ENCODE results near the gene SPTBN2. TPM values are rescaled to one million over a fixed set of nuclear protein-coding genes. Genes with fewer than 3 reads are reported as not detected.

Gene SPTBN2
- total RNA-seq, result 18.7 and 19.8 TPM in 2 replicates
- polyA plus RNA-seq, result 3.8 and 3.9 TPM in 2 replicates
- 4.9 and 5.0 TPM in 2 replicates for polyA plus RNA-seq (2011; cell fraction: cytosol; rRNA removed)
- 21.7 and 29.0 TPM in 2 replicates for polyA plus RNA-seq (2011; cell fraction: nucleus; rRNA removed)
- 15.1 and 17.2 TPM in 2 replicates for polyA plus RNA-seq (2012)
- polyA minus RNA-seq, result 6.6 and 13.0 TPM in 2 replicates
- 62.1 TPM for polyA minus RNA-seq (2011; cell fraction: cytosol; rRNA and poly(A)+ RNA removed)
- polyA minus RNA-seq (2011; cell fraction: nucleus; rRNA and poly(A)+ RNA removed), result 6.7 and 9.9 TPM in 2 replicates
- Bru-seq, nascent RNA, result percentile 39 among the genes with signal in this experiment
- BruChase-seq, experiment 1, labeled RNA remaining after a 6-hour chase, result percentile 54 among the genes with signal in this experiment
- BruChase-seq, experiment 2, labeled RNA remaining after a 2-hour chase, result percentile 47 among the genes with signal in this experiment
- long read RNA-seq, partial matches to known transcripts, result 12 of 19 reads
- long read RNA-seq, other reads (novel, unspliced or antisense), result 7 of 19 reads

DNA sequence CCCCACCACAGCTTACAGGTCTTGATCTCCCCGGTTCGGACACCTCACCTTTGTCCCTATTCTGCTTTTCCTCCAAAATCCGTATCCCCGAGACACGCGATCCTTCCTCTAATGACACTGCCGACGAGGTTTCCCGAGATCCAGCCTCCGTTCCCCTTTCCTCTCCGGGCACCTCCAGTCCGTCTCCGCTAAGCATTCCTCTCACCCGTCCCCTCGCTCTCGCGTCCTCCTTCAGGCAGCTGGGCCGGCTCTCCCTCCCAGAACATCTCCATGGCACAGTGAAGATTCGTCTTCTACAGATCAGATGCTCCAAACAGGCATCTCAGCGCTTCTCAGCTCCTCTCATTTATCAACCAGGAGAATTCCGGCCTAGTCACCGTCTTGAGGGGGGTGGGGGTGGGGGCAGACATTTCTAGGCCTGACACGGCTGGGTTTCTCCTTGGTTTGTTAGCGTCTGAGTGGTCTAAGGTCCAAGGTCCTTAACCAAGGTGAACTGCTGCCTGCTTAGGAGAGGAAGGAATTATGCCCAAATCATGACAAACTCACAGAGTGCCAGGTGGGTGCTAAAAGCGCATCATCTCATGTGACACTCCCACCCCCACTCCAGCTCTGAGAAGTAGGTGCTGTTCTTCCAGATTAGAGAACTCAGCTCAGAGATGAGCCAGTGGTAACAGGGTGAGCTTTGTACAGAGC is at the start of gene SPTBN2:
TSS of gene SPTBN2 (minus strand) at position 524 of the 693 bp plus-strand sequence. CDS start 7,976 bp downstream, outside the sequence.
- dilution Hi-C loops (cut with MboI; ENCODE audit: extremely low pct_ligation_motif_present, low sequenced_read_pairs), result no loop called here
- FAIRE-seq (no peak), DNase-seq (ENCODE audit: low read depth, low spot score) (no peak)
- no peaks in the 10 kb centered on the region for H4K20me1 ChIP-seq (replicated peaks; ENCODE audit: control insufficient read depth, extremely low read depth, insufficient read depth, low read length)
- no peaks in the 10 kb centered on the region for H3K9me3 ChIP-seq (replicated peaks; ENCODE audit: control insufficient read depth, insufficient read depth, low read length)
- intact Hi-C loops (cut with micrococcal nuclease), result no loop called here
- peak within 1 kb of the TSS in 2 of 3 experiments; percentile 19 to 42 for H3K4me3 ChIP-seq (replicated peaks in 1 of 3; ENCODE audit: insufficient read depth in 1 of 3, low read depth in 1 of 3, low read length in 3 of 3)
- H3K4me2 ChIP-seq (ENCODE audit: insufficient read depth, low read length), result no peak within 1 kb of the TSS
- H3K9me1 ChIP-seq (replicated peaks; ENCODE audit: control insufficient read depth, extremely low read depth, insufficient read depth, low read length), result no peaks in the 10 kb centered on the region
- POLR2A ChIA-PET, result no interaction called here
- no peaks in the 10 kb centered on the region for H3K79me2 ChIP-seq (ENCODE audit: control insufficient read depth, insufficient read depth, low read length)
- no TSS peak for BruUV-seq (replicated peaks)
- peaks cover 10 to 17% of the 10 kb centered on the region in 2 experiments for H3K27me3 ChIP-seq (ENCODE audit: control insufficient read depth in 2 of 2, insufficient read depth in 2 of 2, low read length in 2 of 2)
- no peak within 1 kb of the TSS for H3K27ac ChIP-seq (ENCODE audit: insufficient read depth, low read depth, low read length)
- peaks cover 4% of the 10 kb centered on the region for H3K4me1 ChIP-seq (ENCODE audit: control insufficient read depth, extremely low read depth, insufficient read depth, low read length)
- no peaks in the 10 kb centered on the region for H3K36me3 ChIP-seq (ENCODE audit: control insufficient read depth in 2 of 2, extremely low read depth in 1 of 2, insufficient read depth in 2 of 2, low read length in 2 of 2)
- CTCF ChIA-PET, result interaction anchor here (0.6 kb wide), 1 partner anchor 106 kb away, joined by 6 read pairs; no protein-coding TSS in a partner anchor
- TF ChIP-seq, protein P1, sequence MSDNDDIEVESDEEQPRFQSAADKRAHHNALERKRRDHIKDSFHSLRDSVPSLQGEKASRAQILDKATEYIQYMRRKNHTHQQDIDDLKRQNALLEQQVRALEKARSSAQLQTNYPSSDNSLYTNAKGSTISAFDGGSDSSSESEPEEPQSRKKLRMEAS (IDR thresholded peaks at IDR 0.05; ENCODE audit: insufficient read depth, insufficient read length), result no peak
- TF ChIP-seq, protein P2, sequence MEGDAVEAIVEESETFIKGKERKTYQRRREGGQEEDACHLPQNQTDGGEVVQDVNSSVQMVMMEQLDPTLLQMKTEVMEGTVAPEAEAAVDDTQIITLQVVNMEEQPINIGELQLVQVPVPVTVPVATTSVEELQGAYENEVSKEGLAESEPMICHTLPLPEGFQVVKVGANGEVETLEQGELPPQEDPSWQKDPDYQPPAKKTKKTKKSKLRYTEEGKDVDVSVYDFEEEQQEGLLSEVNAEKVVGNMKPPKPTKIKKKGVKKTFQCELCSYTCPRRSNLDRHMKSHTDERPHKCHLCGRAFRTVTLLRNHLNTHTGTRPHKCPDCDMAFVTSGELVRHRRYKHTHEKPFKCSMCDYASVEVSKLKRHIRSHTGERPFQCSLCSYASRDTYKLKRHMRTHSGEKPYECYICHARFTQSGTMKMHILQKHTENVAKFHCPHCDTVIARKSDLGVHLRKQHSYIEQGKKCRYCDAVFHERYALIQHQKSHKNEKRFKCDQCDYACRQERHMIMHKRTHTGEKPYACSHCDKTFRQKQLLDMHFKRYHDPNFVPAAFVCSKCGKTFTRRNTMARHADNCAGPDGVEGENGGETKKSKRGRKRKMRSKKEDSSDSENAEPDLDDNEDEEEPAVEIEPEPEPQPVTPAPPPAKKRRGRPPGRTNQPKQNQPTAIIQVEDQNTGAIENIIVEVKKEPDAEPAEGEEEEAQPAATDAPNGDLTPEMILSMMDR (IDR thresholded peaks at IDR 0.05; ENCODE audit: extremely low read depth in 1 of 2, insufficient read depth in 1 of 2, low read depth in 1 of 2, low read length in 2 of 2), result no peak
- TF ChIP-seq FOS (IDR thresholded peaks at IDR 0.05; ENCODE audit: borderline replicate concordance, insufficient read depth, low read length) (no peak), MYC (IDR thresholded peaks at IDR 0.05; ENCODE audit: low read depth, low read length) (no peak), POLR2A (IDR thresholded peaks at IDR 0.05; ENCODE audit: low read depth, low read length) (no peak), POLR2AphosphoS5 (IDR thresholded peaks at IDR 0.05; ENCODE audit: insufficient read depth, low read depth, low read length) (no peak), JUN (IDR thresholded peaks at IDR 0.05; ENCODE audit: borderline replicate concordance, insufficient read depth, insufficient read length, low read depth) (no peak), EZH2 (IDR thresholded peaks at IDR 0.05; ENCODE audit: borderline replicate concordance, low read depth, low read length, severe bottlenecking) (peak; percentile 54)
- peak within 1 kb of the TSS; percentile 72 for H2AFZ ChIP-seq (ENCODE audit: low read depth, low read length)
- H3K9ac ChIP-seq (replicated peaks; ENCODE audit: extremely low read depth, insufficient read depth, low read length), result no peak within 1 kb of the TSS

All from endothelial cell of umbilical vein (primary cell).